Fibroblast of lung (primary cell): Measurements from ENCODE around the gene FSIP2.

ENCODE experiments used
- CTCF ChIP-seq, 2 donors: IDR thresholded peaks in 1 of 2; conservative IDR thresholded peaks in 1 of 2; 1 replicate in 1 of 2; 2 replicates in 1 of 2; pipeline ENCODE4 v1.5.1; 2011 to 2012; ENCODE audit warnings: low read length in 2 of 2, control low read depth in 1 of 2, inconsistent platforms in 1 of 2, low read depth in 1 of 2, mild to moderate bottlenecking in 1 of 2
- EZH2 ChIP-seq: IDR thresholded peaks from 2 replicates; pipeline ENCODE4 v1.5.1; 2012; ENCODE audit warnings: low read length, control low read depth, mild to moderate bottlenecking; ENCODE audit errors: missing control alignments

DNA sequence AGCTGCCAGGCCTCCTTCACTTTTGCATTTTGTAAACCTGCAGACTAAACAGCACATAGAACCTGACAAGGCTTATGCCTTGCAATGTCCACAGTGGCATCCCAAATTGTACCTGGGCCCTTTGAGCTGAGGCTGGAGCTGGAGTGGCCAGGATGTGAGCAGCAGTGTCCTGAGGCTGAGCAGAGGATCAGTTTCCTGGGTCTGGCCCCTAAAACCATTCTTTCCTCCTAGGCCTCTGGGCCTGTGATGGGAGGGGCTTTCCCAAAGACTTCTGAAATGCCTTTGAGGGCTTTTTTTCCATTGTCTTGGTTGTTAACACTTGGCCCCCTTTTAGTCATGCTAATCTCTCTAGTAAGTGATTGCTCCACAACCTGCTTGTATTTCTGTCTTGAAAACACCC, 32.8 kb downstream of the FSIP2 start:
- TF ChIP-seq CTCF (conservative IDR thresholded peaks at IDR 0.05 in 1 of 2, IDR thresholded peaks at IDR 0.05 in 1 of 2; ENCODE audit: low read depth in 1 of 2, low read length in 2 of 2) (no peak), EZH2 (no peak)
